GOT3 (cell line): ENCODE results near the gene TTC38.

Source experiments
- DNase-seq: peaks from one replicate; lab custom pipeline; 2025; ENCODE audit warnings: mixed read lengths; lab: John Stamatoyannopoulos, UW

TTC38 gene

GRCh38 chr22:46329616-46330015 is 61.8 kb downstream of the TTC38 start:
- DNase-seq: no peak

GRCh38 chr22:46330426-46330825 is 62.6 kb downstream of the TTC38 start:
- no peak for DNase-seq

GRCh38 chr22:46331496-46331895 is 63.7 kb downstream of the TTC38 start:
- DNase-seq: no peak

- DNase-seq: peak; percentile 37
Measured at GRCh38 chr22:46335201-46336118, 67.7 kb downstream of the TTC38 start, which contains the start of gene TRMU. TSS of gene TRMU (plus strand) at chr22:46335714. CDS start at chr22:46335765, 51 bp downstream.

- DNase-seq: no peak
Measured at GRCh38 chr22:46336119-46337078, 68.6 kb downstream of the TTC38 start.

GRCh38 chr22:46337870-46338269 is 70.1 kb downstream of the TTC38 start:
- no peak for DNase-seq

- no peak for DNase-seq
Measured at GRCh38 chr22:46338636-46339035, 70.8 kb downstream of the TTC38 start.

- DNase-seq: no peak
Measured at GRCh38 chr22:46339956-46340355, 72.1 kb downstream of the TTC38 start.

- DNase-seq: no peak
Measured at GRCh38 chr22:46340676-46341075, 72.9 kb downstream of the TTC38 start.
